Activated T-cell treated with anti-CD3 and anti-CD28 coated beads, Interleukin-2, amount 50 U/mL, for 4 hours (primary cell): ENCODE data around the gene PPP3CA. TPM values are rescaled to one million over a fixed set of nuclear protein-coding genes. Genes with fewer than 3 reads are reported as not detected.
"Not testable (repeated sequence)": the region's sequence is repeated elsewhere in the genome, so short reads cannot be mapped to it uniquely, and the experiment has no call there.

Source experiments
- ATAC-seq, 2 donors: fragments of 200-7000 bp; cut with Tn5 transposase; one replicate each; pipeline ENCODE4 v1.10.0; 2021
- DNase-seq: peaks from one replicate; pipeline ENCODE4 v3.0.0-alpha.2; 2020
- H3K27me3 Mint-ChIP-seq: one replicate; pipeline ENCODE4 v1.8.0; 2021; ENCODE audit warnings: low read depth, mixed read lengths
- H3K36me3 Mint-ChIP-seq: one replicate; pipeline ENCODE4 v1.8.0; 2022; ENCODE audit warnings: mixed read lengths; ENCODE audit not compliant: insufficient read depth
- H3K4me1 Mint-ChIP-seq: one replicate; pipeline ENCODE4 v1.8.0; 2021; ENCODE audit warnings: low read depth, mixed read lengths
- H3K4me3 Mint-ChIP-seq: one replicate; pipeline ENCODE4 v1.8.0; 2021; ENCODE audit warnings: mild to moderate bottlenecking, moderate library complexity, mixed read lengths
- H3K9me3 Mint-ChIP-seq: one replicate; pipeline ENCODE4 v1.8.0; 2021; ENCODE audit warnings: mixed read lengths
- total RNA-seq, 3 donors: library from RNA; stranded (reverse); gene quantifications; one replicate each; pipeline ENCODE4 v1.2.1, GENCODE V29; 2021

The PPP3CA gene
- total RNA-seq, 3 donors from 2014 or later, result 6.7 to 11.6 (median 9.4) TPM

DNA sequence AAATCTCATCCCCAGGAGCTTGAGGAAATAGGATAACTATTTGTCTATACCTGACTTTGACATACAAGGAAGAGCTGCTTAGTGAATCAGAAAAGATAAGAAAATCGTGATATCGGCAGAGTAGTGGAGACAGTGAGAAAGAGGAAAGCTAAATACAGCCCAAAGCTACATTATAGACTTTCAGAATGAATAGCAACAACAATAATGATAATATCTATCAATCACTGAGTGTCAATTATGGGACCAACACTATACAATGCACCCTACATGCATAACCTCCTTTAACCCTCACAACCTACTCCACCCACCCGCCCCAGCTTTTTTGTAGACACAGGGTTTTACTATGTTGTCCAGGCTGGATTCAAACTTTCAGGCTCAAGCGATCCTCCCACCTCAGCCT is 205.1 kb downstream of the PPP3CA start:
- Mint-ChIP-seq H3K36me3 (peaks cover 2% of the 10 kb centered on the region), H3K4me3 (no peak overlapping the region), H3K27me3 (no peaks in the 10 kb centered on the region), H3K4me1 (peaks cover 37% of the 10 kb centered on the region), H3K9me3 (no peaks in the 10 kb centered on the region)
- ATAC-seq, result no peak
- no peak for DNase-seq

DNA sequence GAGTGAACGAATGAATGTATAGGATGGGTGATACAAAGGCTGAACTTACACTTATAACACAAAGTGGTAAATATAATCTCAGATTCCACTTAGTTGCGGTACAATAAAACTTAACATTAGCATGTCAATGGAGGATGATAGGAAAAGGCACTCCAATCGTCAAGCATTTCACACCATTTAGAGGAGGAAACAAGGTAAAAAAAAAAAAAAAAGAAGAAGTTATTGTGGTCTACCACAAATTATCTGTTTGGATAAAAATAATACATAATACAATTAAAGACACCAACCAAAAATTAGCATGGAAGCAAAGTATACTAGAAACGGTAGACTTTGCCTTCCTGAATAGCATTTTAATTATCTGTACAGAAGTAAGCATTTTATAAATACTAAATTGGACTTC is 205.5 kb downstream of the PPP3CA start:
- Mint-ChIP-seq H3K9me3 (no peaks in the 10 kb centered on the region), H3K27me3 (no peaks in the 10 kb centered on the region), H3K36me3 (peaks cover 2% of the 10 kb centered on the region), H3K4me1 (peaks cover 38% of the 10 kb centered on the region), H3K4me3 (no peak overlapping the region)
- no peak for ATAC-seq
- no peak for DNase-seq

DNA sequence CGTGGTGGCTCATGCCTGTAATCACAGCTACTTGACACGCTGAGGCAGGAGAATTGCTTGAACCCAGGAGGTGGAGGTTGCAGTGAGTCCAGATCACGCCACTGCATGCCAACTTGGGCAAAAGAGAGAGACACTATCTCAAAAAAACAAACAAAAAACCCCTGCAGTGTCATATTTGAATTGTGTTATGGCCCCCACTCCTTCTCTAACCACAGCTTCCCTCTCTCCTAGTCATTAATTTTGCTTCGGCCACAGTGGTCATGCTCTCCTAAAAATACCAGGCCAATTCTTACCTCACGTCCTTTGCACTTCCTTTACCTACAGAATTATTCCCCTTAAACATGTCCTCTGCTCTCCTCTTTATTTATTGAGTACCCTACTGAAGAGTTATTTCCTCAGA is 206.1 kb downstream of the PPP3CA start:
- no peak for DNase-seq
- H3K4me3 Mint-ChIP-seq, result no peak overlapping the region
- H3K9me3 Mint-ChIP-seq, result no peaks in the 10 kb centered on the region
- H3K4me1 Mint-ChIP-seq, result peaks cover 40% of the 10 kb centered on the region
- H3K36me3 Mint-ChIP-seq, result peaks cover 2% of the 10 kb centered on the region
- ATAC-seq, result no peak
- no peaks in the 10 kb centered on the region for H3K27me3 Mint-ChIP-seq

GRCh38 chr4:101140228-101140627 is 207.1 kb downstream of the PPP3CA start:
- no peak for DNase-seq
- no peak for ATAC-seq
- Mint-ChIP-seq H3K4me3 (no peak overlapping the region), H3K36me3 (peaks cover 2% of the 10 kb centered on the region), H3K27me3 (no peaks in the 10 kb centered on the region), H3K9me3 (no peaks in the 10 kb centered on the region), H3K4me1 (peaks cover 48% of the 10 kb centered on the region)

DNA sequence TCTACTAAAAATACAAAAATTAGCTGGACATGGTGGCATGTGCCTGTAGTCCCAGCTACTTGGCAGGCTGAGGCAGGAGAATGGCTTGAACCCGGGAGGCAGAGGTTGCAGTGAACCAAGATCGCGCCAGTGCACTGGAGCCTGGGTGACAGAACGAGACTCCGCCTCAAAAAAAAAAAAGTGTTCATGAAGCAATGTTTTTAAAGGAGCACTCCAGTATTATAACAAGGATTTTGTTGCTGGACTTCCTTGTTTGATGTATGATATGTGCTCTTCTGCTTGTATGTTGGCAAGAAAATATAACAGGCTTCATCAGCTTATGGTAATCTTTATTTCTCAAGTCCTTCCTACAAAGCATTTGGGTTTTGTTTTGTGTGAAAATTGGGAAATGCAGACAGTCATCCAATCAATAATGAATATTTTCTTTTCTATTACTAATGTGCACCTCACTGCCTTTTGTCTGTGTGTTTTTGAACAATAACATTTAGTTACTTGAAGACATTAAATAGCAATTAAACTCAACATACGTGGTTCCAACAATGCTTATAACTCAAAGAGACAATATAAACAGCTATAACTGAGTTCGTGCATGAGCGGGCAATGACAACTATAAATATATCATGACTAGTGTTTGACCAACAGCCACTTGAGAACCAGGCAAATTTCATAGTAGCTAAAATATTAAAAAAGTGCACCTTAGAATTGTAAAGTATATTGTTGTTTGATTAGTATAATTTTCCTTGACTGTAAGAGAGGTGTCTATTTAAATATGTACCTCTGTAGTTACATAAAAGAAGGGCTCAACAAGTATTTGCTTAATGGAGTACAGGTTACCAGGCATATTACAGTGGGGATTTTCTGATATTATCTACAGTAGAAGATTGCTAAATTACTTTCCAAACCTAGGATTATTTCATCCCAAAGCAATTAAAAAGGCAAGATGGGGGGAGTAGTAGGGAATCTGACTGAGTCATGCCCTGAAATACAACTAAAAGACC is 210.7 kb downstream of the PPP3CA start:
- H3K27me3 Mint-ChIP-seq, result no peaks in the 10 kb centered on the region
- H3K36me3 Mint-ChIP-seq, result peaks cover 10% of the 10 kb centered on the region
- no peaks in the 10 kb centered on the region for H3K9me3 Mint-ChIP-seq
- ATAC-seq (no peak), DNase-seq (no peak)
- no peak overlapping the region for H3K4me3 Mint-ChIP-seq
- H3K4me1 Mint-ChIP-seq, result peaks cover 40% of the 10 kb centered on the region

GRCh38 chr4:101135371-101136010 is 211.8 kb downstream of the PPP3CA start:
- Mint-ChIP-seq H3K9me3 (no peaks in the 10 kb centered on the region), H3K36me3 (peaks cover 9% of the 10 kb centered on the region), H3K4me1 (peaks cover 37% of the 10 kb centered on the region), H3K4me3 (peak overlapping the region; percentile 30), H3K27me3 (no peaks in the 10 kb centered on the region)
- no peak for DNase-seq
- ATAC-seq, result peak in 1 of 2 donors; percentile 35

- not testable (repeated sequence) for H3K9me3 Mint-ChIP-seq, H3K27me3 Mint-ChIP-seq, ATAC-seq, DNase-seq, H3K4me3 Mint-ChIP-seq
- Mint-ChIP-seq H3K4me1 (peaks cover 34% of the 10 kb centered on the region), H3K36me3 (peaks cover 16% of the 10 kb centered on the region)
These were observed 216.3 kb downstream of the PPP3CA start for GRCh38 chr4:101131058-101131457.

GRCh38 chr4:101128898-101129297 is 218.4 kb downstream of the PPP3CA start:
- not testable (repeated sequence) for H3K27me3 Mint-ChIP-seq, H3K4me3 Mint-ChIP-seq, H3K9me3 Mint-ChIP-seq, ATAC-seq, DNase-seq
- peaks cover 14% of the 10 kb centered on the region for H3K36me3 Mint-ChIP-seq
- H3K4me1 Mint-ChIP-seq, result peaks cover 25% of the 10 kb centered on the region

GRCh38 chr4:101128473-101128872 is 218.9 kb downstream of the PPP3CA start:
- DNase-seq, result no peak
- no peaks in the 10 kb centered on the region for H3K27me3 Mint-ChIP-seq

DNA sequence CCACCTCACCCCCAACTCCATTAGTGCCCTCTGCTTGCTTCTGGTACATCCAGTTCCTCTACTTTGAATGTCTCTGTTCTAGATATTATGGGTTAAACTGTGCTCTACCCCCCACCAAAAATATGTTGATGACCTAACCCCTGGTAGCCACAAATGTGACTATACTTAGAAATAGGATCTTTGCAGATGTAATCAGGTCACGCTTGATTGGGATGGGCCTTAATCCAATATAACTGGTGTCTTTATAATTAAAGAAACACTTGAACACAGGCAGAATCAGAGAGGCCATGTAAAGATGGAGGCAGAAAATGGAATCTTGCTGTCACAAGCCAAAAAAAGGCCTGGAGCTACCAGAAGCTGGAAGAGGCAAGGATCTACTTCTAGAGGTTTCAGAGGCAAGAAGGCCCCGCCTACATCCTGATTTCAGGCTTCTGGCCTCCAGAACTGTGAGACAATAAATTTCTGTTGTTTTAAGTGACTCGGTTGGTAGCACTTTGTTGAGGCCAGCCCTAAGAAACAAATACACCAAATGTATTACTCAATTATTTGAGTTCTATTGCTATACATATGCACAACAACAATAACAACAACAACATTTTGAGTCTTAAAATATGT is 220.0 kb downstream of the PPP3CA start:
- H3K4me1 Mint-ChIP-seq, result peaks cover 26% of the 10 kb centered on the region
- no peak overlapping the region for H3K4me3 Mint-ChIP-seq
- no peak for ATAC-seq
- no peaks in the 10 kb centered on the region for H3K27me3 Mint-ChIP-seq
- no peak for DNase-seq
- H3K36me3 Mint-ChIP-seq, result peaks cover 11% of the 10 kb centered on the region
- no peaks in the 10 kb centered on the region for H3K9me3 Mint-ChIP-seq

More at GRCh38 chr4:101128473-101128872, 218.9 kb downstream of the PPP3CA start:
- H3K36me3 Mint-ChIP-seq, result peaks cover 12% of the 10 kb centered on the region
- no peak overlapping the region for H3K4me3 Mint-ChIP-seq
- no peak for ATAC-seq
- no peaks in the 10 kb centered on the region for H3K9me3 Mint-ChIP-seq
- peaks cover 23% of the 10 kb centered on the region for H3K4me1 Mint-ChIP-seq

DNA sequence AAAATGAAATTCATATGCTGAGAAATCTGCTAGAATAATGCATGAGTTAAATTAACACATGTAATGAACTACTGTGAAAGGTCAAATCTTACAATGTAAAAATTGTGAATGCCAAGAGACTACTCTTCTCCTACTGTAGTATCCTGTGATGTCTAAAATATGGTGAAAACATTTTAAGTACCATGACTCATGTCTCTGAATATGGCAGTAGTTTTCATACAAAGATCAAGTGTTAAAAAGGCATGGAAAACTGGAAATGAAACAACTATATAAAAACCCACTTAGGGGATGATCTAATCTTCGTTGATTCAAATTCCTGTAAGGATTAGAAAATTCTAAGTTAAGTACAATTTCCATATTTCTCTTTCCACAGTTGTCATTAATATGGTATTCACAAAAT is 221.3 kb downstream of the PPP3CA start:
- no peaks in the 10 kb centered on the region for H3K27me3 Mint-ChIP-seq
- H3K36me3 Mint-ChIP-seq, result peaks cover 9% of the 10 kb centered on the region
- DNase-seq, result no peak
- peaks cover 20% of the 10 kb centered on the region for H3K4me1 Mint-ChIP-seq
- no peak for ATAC-seq
- no peaks in the 10 kb centered on the region for H3K9me3 Mint-ChIP-seq
- no peak overlapping the region for H3K4me3 Mint-ChIP-seq

- Mint-ChIP-seq H3K4me1 (peaks cover 20% of the 10 kb centered on the region), H3K36me3 (peaks cover 8% of the 10 kb centered on the region), H3K9me3 (no peaks in the 10 kb centered on the region), H3K4me3 (no peak overlapping the region), H3K27me3 (no peaks in the 10 kb centered on the region)
- ATAC-seq (no peak), DNase-seq (no peak)
These were observed 222.0 kb downstream of the PPP3CA start for GRCh38 chr4:101125045-101125942.

- H3K4me3 Mint-ChIP-seq, result no peak overlapping the region
- no peaks in the 10 kb centered on the region for H3K27me3 Mint-ChIP-seq
- ATAC-seq (peak; percentile 50 to 57), DNase-seq (no peak)
- H3K4me1 Mint-ChIP-seq, result peaks cover 22% of the 10 kb centered on the region
- peaks cover 3% of the 10 kb centered on the region for H3K36me3 Mint-ChIP-seq
- no peaks in the 10 kb centered on the region for H3K9me3 Mint-ChIP-seq
These were observed 224.1 kb downstream of the PPP3CA start for GRCh38 chr4:101123231-101123630.

- peaks cover 22% of the 10 kb centered on the region for H3K4me1 Mint-ChIP-seq
- no peaks in the 10 kb centered on the region for H3K27me3 Mint-ChIP-seq
- no peaks in the 10 kb centered on the region for H3K9me3 Mint-ChIP-seq
- ATAC-seq (no peak), DNase-seq (no peak)
- peaks cover 3% of the 10 kb centered on the region for H3K36me3 Mint-ChIP-seq
- no peak overlapping the region for H3K4me3 Mint-ChIP-seq
These were observed 225.3 kb downstream of the PPP3CA start for GRCh38 chr4:101122019-101122418.
